Dermis microvascular lymphatic vessel endothelial cell (primary cell): ENCODE measurements around the gene ZNF692. TPM values are rescaled to one million over a fixed set of nuclear protein-coding genes. Genes with fewer than 3 reads are reported as not detected.
"Not testable (repeated sequence)": the region's sequence is repeated elsewhere in the genome, so short reads cannot be mapped to it uniquely, and the experiment has no call there.

ENCODE experiments used
- DNase-seq, 2 donors: peaks; one replicate each; pipeline versions ENCODE4 v3.0.0 to v3.0.0-alpha.2; 2010; ENCODE audit warnings: low read depth in 2 of 2
- total RNA-seq: library from RNA; depleted of rRNA; stranded (reverse); fragments of >200 nt; gene quantifications from 2 replicates; pipeline ENCODE4 v1.2.1, GENCODE V29; 2014

ZNF692 gene, protein sequence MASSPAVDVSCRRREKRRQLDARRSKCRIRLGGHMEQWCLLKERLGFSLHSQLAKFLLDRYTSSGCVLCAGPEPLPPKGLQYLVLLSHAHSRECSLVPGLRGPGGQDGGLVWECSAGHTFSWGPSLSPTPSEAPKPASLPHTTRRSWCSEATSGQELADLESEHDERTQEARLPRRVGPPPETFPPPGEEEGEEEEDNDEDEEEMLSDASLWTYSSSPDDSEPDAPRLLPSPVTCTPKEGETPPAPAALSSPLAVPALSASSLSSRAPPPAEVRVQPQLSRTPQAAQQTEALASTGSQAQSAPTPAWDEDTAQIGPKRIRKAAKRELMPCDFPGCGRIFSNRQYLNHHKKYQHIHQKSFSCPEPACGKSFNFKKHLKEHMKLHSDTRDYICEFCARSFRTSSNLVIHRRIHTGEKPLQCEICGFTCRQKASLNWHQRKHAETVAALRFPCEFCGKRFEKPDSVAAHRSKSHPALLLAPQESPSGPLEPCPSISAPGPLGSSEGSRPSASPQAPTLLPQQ
- total RNA-seq, result 5.0 and 6.6 TPM in 2 replicates

DNA sequence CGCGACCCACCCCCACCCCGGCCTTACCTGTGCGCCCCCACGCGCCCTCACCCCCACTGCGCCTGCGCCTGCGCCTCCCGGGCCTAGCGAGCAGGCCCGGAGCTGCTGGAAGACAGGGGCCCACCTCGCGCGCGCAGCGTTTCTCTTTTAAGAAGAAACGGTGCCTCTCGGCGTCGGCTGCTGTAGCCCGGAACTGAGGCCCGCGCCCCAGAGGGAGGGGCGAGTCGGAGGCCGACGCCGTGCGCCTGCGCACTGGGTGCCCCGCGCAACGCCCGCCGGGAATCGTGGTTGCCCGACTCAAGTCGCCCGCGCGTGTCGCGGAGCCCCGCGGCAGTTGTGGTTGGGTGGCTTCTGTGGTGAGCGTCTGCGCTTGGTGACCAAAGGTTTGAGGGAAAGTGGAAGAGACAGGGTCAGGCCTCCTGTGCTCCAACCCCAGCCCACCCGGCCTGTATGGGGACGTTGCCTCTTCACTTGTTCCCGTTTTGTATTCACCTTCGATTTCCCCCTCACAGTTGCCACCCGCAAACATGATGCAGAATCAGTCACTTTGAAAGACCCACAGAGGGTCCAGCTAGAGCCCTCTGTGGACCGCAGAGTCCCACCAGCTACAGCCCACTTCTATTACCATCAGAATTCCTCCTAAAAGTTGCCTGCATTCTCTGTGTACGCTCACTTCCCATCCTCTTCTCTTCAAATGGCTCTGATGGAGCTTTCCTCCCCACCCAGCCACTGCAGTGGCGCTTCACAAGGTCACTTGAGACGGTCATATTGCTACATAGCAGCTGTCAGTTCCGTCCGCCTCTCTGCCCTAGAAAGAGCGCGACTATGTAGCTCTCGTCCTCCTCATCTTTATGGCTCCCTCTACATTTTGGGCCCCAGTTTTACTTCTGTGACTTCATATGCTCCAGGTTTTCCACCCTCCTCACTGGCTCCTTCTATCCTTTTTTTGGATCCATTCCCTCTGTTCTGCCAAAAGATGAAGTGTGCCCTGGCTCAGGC, at the start of gene ZNF692:
Gene ZNF692 (minus strand): TSS at position 195 of the 999 bp plus-strand sequence. CDS start 776 bp downstream, outside the sequence.
- peak; percentile 93 to 98 for DNase-seq

- peak in 1 of 2 donors; percentile 6 for DNase-seq
Measured at GRCh38 chr1:248906753-248907661, 48.1 kb upstream of the ZNF692 start.

GRCh38 chr1:248906009-248906752, 47.3 kb upstream of the ZNF692 start, which contains the start of gene PGBD2:
Gene PGBD2 (plus strand): TSS chr1:248906235. CDS start chr1:248913863, 7,628 bp downstream.
- peak; percentile 82 to 94 for DNase-seq

GRCh38 chr1:248905662-248906008, 46.8 kb upstream of the ZNF692 start:
- no peak for DNase-seq

DNA sequence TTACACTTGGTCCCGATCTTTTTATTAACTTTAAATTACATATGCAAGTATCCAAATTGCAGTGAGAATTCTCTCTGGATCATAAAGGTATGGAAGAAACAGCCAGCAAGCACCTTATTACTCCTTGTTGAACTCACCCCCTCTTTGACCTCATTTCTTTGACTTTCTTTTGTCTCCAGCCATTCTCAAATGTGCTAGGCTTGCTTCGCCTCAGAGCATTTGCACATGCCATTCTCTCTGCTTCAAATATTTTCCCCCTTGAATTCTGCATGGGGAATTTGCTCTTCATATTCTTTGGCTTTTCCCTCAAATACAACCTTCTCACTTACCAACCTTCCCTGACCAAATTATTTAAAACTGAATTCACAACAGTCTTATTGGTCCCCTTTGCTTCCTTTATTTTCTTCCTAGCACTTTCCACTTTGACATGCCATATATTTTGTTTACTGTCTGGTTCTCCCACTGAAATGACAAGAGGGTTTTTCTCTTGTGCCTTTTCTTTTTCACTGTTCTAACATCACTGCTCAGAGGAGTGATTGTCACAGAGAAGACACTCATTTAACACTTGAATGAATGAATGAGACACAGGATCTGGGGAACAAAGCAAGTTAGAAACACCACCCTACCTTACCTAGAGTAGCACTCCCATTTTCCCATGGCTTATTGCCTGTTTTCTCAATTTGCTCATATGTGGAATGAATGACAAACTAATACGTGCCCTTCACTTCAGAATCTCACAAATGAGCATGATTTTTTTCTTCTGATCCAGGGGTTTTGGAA, 45.7 kb upstream of the ZNF692 start:
- DNase-seq, result no peak

- no peak for DNase-seq
Measured at GRCh38 chr1:248901578-248901977, 42.7 kb upstream of the ZNF692 start.

- no peak for DNase-seq
Measured at GRCh38 chr1:248900637-248901036, 41.8 kb upstream of the ZNF692 start.

- no peak for DNase-seq
Measured at GRCh38 chr1:248897412-248898337, 38.8 kb upstream of the ZNF692 start.

DNA sequence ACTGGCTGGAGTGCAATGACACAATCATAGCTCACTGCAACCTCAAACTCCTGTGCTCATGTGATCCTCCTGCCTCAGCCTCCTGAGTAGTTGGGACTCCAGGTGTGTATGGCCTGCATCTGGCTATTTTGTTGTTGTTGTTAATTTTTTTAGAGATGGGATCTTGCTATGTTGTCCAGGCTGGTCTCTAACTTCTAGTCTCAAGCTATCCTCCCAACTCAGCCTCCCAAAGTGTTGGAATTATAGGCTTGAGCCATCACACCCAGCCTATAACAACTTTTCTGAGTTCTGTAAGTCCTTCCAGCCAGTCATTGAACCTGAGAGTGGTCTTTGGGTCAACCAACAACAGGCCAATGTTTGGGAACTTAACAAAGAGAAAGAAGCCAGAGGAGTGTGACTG, 36.0 kb upstream of the ZNF692 start:
- DNase-seq, result no peak

DNA sequence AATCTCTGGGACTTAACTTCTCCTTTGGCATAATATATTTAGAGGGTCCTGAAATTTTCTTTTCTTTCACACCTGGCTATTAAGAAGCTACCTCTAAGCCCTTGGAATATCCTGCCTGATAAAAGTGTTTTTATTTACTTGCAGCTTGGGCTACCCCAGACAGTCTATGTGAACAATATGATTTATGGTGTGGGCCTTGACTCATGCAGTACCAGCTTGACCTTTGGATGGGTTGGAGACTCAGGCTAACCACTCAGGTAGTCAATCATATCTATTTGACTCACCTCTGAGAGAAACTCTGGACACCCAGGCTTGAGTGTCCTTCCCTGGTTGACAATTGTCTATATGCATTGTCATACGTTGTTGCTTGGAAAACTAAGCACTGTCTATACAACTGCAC, 33.7 kb upstream of the ZNF692 start:
- no peak for DNase-seq

DNA sequence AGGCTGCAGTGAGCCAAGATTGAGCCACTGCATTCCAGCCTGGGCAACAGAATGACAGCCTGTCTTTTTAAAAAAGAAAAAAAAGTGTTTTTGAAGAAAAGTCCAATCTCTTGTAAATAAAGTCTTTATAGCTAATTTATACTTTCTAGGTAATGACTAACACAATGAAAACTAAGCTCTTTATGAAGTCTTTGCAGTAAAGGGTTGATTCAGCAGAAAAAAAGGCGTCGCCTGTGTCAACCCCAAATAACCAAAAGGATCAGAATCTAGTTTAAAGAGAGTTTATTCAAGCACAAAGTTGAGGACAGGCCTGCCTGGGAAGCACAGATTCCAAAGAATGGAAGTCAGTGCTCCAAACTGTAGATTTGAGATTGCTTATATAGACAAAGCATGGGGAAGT, 32.9 kb upstream of the ZNF692 start:
- DNase-seq, result no peak

- DNase-seq, result no peak
Measured at GRCh38 chr1:248890549-248891498, 31.9 kb upstream of the ZNF692 start.

DNA sequence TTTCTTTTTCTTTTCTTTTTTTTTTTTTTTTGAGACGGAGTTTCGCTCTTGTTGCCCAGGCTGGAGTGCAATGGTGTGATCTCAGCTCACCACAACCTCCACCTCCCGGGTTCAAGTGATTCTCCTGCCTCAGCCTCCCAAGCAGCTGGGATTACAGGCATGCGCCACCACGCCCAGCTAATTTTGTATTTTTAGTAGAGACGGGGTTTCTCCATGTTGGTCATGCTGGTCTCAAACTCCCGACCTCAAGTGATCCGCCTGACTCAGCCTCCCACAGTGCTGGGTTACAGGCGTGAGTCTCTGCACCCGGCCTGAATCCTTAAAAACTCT, 31.0 kb upstream of the ZNF692 start:
- DNase-seq, result not testable (repeated sequence)

DNA sequence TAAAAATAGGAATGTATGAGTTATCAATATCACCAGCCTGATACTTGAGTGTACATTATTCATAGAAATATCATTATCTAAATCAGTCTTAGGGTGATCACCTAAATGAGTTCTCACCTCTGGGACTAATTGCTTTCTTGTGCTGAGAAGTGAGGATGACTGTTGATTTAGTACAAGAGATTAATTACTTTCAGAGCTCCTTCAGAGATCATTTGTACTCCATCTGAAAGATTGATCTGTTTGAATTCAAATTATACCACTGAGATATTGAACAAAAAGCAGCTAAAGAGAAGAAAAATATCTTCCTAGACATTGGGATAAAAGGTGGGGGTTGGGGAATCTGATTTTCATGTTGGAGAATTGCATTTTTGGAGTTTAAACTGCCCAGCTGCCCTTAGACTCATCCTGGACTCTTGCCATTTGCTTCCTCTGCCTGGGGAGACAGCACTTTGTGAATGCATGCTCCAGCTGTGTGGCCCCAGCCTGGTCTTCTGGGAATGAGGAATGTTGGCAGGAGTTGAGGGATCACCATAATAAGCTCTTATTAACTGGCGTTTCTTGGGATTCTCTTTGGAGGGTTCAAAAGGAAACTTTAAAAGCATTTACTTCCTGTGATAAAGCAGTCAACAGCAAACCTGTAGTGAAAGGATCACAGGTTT, 27.5 kb upstream of the ZNF692 start:
- DNase-seq, result no peak

DNA sequence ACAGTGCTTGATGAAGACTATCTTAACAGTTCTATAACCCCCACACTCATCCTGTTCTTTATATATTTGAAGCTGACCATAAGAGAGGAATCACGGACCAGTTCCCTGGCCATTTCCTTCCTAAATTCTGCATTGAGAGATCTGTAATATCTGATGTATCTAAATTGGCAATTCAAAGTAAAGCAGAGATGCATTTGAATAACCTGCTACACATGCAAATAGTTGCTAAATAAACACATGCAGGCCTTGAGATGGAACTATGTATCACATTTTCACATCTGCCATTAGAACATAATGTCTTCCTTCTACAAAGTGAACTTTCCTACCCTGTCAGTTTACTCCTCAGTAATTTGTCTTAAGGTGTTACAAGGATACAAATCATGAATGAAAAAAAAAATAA, 26.8 kb upstream of the ZNF692 start:
- no peak for DNase-seq

GRCh38 chr1:248884632-248885295, 25.9 kb upstream of the ZNF692 start:
- DNase-seq, result no peak
